Hepatocyte (in vitro differentiated cells): ENCODE results near the gene PTPRD. TPM values are rescaled to one million over a fixed set of nuclear protein-coding genes. Genes with fewer than 3 reads are reported as not detected.
A peak's percentile ranks its signal among the peaks of the same experiment; 100 is the strongest.

ENCODE experiments used
- DNase-seq: peaks from one replicate; pipeline ENCODE4 v3.0.0-alpha.2; 2016; ENCODE audit warnings: low spot score
- H2AFZ ChIP-seq: fragments of 200-600 bp; sonication (generic); 2 replicates; pipeline ENCODE4 v1.6.0; 2016; ENCODE audit warnings: antibody characterized with exemption, mild to moderate bottlenecking
- H3K27ac ChIP-seq: fragments of 200-600 bp; sonication (generic); 2 replicates; pipeline ENCODE4 v1.5.1; 2016; ENCODE audit warnings: mild to moderate bottlenecking
- H3K27me3 ChIP-seq: fragments of 200-600 bp; sonication (generic); 2 replicates; pipeline ENCODE4 v1.6.1; 2016
- H3K36me3 ChIP-seq: fragments of 200-600 bp; sonication (generic); replicated peaks from 2 replicates; pipeline ENCODE4 v1.5.1; 2016; ENCODE audit warnings: low read depth; ENCODE audit not compliant: insufficient read depth
- H3K4me1 ChIP-seq: fragments of 200-600 bp; sonication (generic); 2 replicates; pipeline ENCODE4 v1.5.1; 2016; ENCODE audit warnings: mild to moderate bottlenecking, moderate library complexity; ENCODE audit not compliant: insufficient read depth
- H3K4me2 ChIP-seq: fragments of 200-600 bp; sonication (generic); 2 replicates; pipeline ENCODE4 v1.6.0; 2016
- H3K4me3 ChIP-seq: fragments of 200-600 bp; sonication (generic); 2 replicates; pipeline ENCODE4 v1.5.1; 2016; ENCODE audit warnings: mild to moderate bottlenecking
- H3K79me2 ChIP-seq: fragments of 200-600 bp; sonication (generic); 2 replicates; pipeline ENCODE4 v1.6.0; 2017; ENCODE audit warnings: mild to moderate bottlenecking
- H3K9me2 ChIP-seq: fragments of 200-600 bp; sonication (generic); replicated peaks from 2 replicates; pipeline ENCODE4 v1.6.0; 2017; ENCODE audit warnings: mild to moderate bottlenecking; ENCODE audit not compliant: insufficient read depth
- H3K9me3 ChIP-seq: fragments of 200-600 bp; sonication (generic); 2 replicates; pipeline ENCODE4 v1.5.1; 2016; ENCODE audit warnings: low read depth, mild to moderate bottlenecking
- H4K20me1 ChIP-seq: fragments of 200-600 bp; sonication (generic); 2 replicates; pipeline ENCODE4 v1.6.0; 2016; ENCODE audit warnings: mild to moderate bottlenecking; ENCODE audit not compliant: insufficient read depth, poor library complexity, severe bottlenecking
- CTCF ChIP-seq: fragments of 200-600 bp; sonication (generic); IDR thresholded peaks from 2 replicates; pipeline ENCODE4 v1.5.1; 2016; ENCODE audit warnings: antibody characterized with exemption, mild to moderate bottlenecking; ENCODE audit not compliant: poor library complexity
- EZH2 ChIP-seq: fragments of 200-600 bp; sonication (generic); IDR thresholded peaks from 2 replicates; pipeline ENCODE4 v1.6.1; 2016; ENCODE audit warnings: antibody characterized with exemption, mild to moderate bottlenecking, borderline replicate concordance
- EZH2phosphoT487 ChIP-seq: fragments of 200-600 bp; sonication (generic); IDR thresholded peaks from one replicate; pipeline ENCODE4 v1.6.1; 2018; ENCODE audit warnings: antibody characterized with exemption, mild to moderate bottlenecking, low read depth, moderate library complexity; ENCODE audit not compliant: unreplicated experiment, severe bottlenecking
- WGBS: methylation state at CpG from one replicate; pipeline ENCODE4 v1.1.6; 2016; ENCODE audit warnings: low lambda C conversion rate; ENCODE audit errors: missing lambda C conversion rate; 5-methylcytosine and 5-hydroxymethylcytosine counted together
- polyA plus RNA-seq: library from polyadenylated mRNA; unstranded; fragments of >200 nt; fragmentation: Nextera tagmentation; extraction: Ambion mirVana; gene quantifications from 2 replicates; pipeline ENCODE4 v1.2.1, GENCODE V29; 2016
- total RNA-seq: library from RNA; depleted of rRNA; stranded (reverse); fragments of >200 nt; gene quantifications from 2 replicates; pipeline ENCODE4 v1.2.3, GENCODE V29; 2014

PTPRD gene
- total and polyA plus RNA-seq, 2 experiments from 2014 or later: 6.5 to 77.6 TPM

DNA sequence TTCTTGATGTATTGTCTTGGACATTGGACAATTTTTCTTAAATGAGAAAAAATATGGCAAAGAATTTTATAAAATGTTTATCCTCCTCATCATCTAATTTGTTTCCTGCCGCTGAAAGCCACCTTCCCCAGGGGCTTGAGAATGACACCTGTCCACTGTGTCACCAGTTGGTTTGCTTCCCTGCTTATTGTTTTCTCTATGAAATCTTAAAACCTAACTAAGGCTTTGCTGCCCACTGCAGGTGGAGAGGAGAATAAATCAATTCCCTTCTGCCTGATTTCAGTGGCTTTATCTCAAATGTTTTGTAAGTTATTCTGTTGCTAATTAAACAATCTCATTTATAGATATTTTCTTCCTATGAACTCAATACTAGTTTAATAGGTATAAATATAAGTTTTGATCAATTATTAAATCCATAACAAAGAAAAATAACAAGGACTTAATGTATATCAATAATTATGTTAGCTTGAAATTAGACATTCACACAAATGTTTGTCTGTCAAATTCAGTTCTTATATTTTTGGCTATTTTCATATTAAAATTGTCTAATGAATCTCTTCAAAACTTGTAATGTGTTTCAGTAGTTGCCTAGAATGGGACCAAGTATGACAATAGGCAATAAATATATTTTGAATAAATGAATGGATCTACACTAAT lies 822.5 kb downstream of the PTPRD start:
- no peaks in the 10 kb centered on the region for H3K27me3 ChIP-seq
- H4K20me1 ChIP-seq: no peaks in the 10 kb centered on the region
- TF ChIP-seq CTCF (peak; percentile 80), EZH2 (no peak), EZH2phosphoT487 (no peak)
- H3K9me3 ChIP-seq: no peaks in the 10 kb centered on the region
- 26% methylated on average over 1 of the region's 1 CpG for WGBS
- H3K4me1 ChIP-seq: no peaks in the 10 kb centered on the region
- H3K27ac ChIP-seq: no peak overlapping the region
- peak; percentile 57 for DNase-seq
- peak overlapping the region; percentile 21 for H2AFZ ChIP-seq
- H3K36me3 ChIP-seq: no peaks in the 10 kb centered on the region
- no peak overlapping the region for H3K4me3 ChIP-seq
- H3K79me2 ChIP-seq: no peaks in the 10 kb centered on the region
- H3K9me2 ChIP-seq: no peaks in the 10 kb centered on the region
- no peak overlapping the region for H3K4me2 ChIP-seq

GRCh38 chr9:9783711-9784110 lies 829.1 kb downstream of the PTPRD start:
- no peaks in the 10 kb centered on the region for H3K27me3 ChIP-seq
- H3K4me2 ChIP-seq: no peak overlapping the region
- no peaks in the 10 kb centered on the region for H3K9me3 ChIP-seq
- no peaks in the 10 kb centered on the region for H3K9me2 ChIP-seq
- H4K20me1 ChIP-seq: no peaks in the 10 kb centered on the region
- no peak overlapping the region for H3K27ac ChIP-seq
- no peaks in the 10 kb centered on the region for H3K4me1 ChIP-seq
- H2AFZ ChIP-seq: no peak overlapping the region
- DNase-seq: no peak
- 71% methylated on average over 4 of the region's 4 CpGs for WGBS
- H3K4me3 ChIP-seq: no peak overlapping the region
- H3K79me2 ChIP-seq: no peaks in the 10 kb centered on the region
- TF ChIP-seq CTCF (no peak), EZH2phosphoT487 (no peak), EZH2 (no peak)
- no peaks in the 10 kb centered on the region for H3K36me3 ChIP-seq

DNA sequence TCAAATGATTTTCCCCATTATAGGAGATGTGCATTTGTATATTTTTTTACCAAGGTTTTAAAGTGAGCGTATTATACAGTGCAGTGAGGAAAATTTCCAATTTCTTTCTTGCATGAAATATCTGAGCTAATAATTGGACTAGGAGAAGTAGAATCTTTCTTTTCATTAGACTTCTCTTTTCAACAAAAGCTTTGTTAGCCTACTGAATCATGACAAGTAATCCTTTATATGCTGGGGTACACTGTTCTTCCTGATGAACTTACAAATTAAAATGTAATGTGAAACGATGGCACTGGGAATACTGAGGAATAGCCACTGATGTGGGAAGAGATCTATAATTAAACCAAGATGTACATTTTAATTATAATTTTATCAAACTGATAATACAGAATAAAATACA lies 829.6 kb downstream of the PTPRD start:
- no peaks in the 10 kb centered on the region for H3K79me2 ChIP-seq
- H3K27me3 ChIP-seq: no peaks in the 10 kb centered on the region
- no peak for DNase-seq
- no peak overlapping the region for H3K4me3 ChIP-seq
- WGBS: 69% methylated on average over 2 of the region's 2 CpGs
- no peak overlapping the region for H2AFZ ChIP-seq
- TF ChIP-seq EZH2phosphoT487 (no peak), EZH2 (no peak), CTCF (no peak)
- no peaks in the 10 kb centered on the region for H3K9me3 ChIP-seq
- H3K36me3 ChIP-seq: no peaks in the 10 kb centered on the region
- no peaks in the 10 kb centered on the region for H3K4me1 ChIP-seq
- no peak overlapping the region for H3K4me2 ChIP-seq
- H3K9me2 ChIP-seq: no peaks in the 10 kb centered on the region
- no peaks in the 10 kb centered on the region for H4K20me1 ChIP-seq
- no peak overlapping the region for H3K27ac ChIP-seq
